ENCODE measurements around the gene CLCN3.
"Not testable (repeated sequence)": the region's sequence is repeated elsewhere in the genome, so short reads cannot be mapped to it uniquely, and the experiment has no call there.

Gene CLCN3

DNA sequence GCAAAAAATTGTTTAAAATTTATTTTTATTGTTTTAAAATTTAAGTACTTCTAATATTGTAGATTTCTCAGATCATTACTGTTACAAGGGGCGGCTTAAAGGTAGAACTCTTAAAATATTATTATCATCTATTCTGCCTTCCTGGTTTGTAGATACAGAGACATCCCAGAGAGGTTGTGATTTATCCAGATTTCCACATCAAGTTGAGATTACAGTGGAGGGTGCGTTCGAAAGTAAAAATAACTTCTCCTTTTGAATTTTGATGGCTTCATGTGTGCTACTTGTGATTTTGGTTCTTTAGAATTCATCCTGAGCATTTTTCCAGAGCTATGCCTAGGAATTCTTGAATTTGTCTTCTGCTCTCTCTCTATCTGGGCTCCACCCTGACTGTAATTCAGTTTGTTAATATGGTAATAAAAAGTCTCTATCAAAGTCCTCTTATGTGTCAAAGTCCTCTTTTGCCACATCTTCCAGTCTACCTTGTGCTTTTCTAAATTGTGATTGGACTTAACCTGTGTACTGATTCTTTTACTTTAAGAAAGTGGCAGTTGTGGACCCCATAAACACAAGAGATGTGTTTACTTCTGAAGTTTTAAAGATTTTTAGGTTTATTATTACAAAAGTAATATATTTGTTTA lies 37.2 kb downstream of the CLCN3 start:
- no peak for DNase-seq (ENCODE audit: low read depth)

DNA sequence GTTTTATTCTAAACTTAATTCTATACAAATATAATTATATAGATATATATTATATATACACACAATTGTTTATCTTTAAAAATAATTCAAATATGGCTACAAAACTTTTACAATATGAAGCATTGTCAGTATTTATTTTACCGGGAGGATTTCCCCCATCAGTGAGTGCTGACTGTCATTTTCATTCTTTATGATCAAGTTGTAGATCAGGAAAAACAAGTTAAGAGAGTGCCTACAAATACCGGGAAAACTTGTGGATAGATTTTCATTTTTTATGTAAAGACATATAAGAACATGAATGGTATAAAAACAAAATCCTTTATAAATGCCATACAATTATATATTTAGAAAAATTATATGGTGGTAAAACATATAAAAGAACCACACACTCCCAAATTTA lies 37.8 kb downstream of the CLCN3 start:
- no peak for DNase-seq (ENCODE audit: low read depth)

DNA sequence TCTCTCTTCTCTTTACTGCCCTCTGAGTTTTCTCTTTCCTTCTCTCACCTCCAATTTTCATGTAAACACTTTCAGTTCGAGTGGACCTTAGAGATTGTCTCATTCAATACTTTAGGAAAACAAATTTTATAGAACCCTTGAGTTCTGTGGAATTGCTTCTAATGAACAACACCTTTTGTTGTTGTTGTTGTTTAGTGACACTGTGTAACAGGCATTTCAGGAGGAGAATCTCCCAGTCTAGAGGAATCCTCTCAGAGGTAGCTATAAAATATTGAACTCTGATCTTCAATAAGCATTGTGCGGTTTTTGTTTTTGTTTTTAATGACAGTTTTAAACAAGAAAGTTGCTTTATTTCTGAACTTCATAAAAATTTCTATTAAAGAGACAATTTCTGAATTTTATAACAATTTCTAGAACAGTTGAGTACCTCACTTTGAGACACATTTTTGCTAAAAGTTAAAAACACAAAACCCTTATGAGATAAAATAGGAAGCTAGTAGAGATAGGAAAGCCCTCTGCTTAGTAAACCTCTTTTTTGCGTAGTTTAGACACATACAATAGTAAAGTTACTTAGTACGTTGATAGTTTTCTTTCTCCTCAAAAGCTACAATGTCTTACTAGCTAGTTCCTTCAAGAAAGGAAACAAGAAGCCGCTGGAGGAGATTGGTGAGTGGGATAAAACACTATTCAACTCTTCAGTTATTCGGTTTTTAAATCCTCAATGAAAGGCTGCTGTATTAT lies 38.8 kb downstream of the CLCN3 start:
- no peak for DNase-seq (ENCODE audit: low read depth)

DNA sequence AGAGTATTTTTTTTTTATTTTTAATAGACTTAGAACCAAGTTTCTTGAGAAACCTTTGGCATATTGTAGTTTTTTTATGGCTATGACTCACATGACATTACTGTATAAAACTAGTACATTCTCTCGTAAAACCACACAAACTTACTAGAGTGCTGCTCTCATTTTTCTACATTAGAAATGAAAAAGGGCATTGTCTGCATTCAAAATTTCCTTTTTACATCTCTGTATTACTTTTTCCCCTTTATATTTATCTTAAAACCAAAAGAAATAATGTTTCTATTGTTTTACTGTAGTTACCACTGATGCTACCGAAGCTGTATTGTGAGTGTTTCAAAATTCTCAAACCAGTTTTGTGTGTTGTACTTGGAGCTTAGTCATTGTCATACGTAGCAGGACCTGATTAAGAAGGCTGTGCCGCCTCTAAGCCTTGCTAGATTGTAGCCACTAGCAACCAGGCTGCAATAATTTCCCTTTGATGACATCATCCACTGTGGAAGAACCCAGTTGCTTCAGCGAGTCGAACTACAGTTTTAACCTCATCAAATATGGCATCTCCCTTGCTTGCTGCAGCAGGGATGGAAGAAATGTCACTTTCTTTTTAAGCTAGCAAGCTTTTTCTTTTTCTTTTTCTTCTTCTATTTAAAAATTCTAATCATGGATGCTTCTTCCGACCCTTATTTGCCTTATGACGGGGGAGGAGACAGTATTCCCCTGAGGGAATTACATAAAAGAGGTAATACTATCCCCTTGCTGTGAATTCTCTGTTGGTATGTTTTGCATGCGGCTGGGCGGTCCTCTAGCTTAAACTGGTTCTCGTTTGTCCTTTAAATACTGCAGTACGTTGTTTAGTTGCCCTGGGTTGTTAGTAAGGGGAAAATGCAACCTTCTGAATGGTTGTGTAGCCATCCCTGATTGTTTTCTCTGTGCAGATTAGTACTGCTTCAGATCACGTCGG lies 39.6 kb downstream of the CLCN3 start:
- peak; percentile 47 for DNase-seq (ENCODE audit: low read depth)

DNA sequence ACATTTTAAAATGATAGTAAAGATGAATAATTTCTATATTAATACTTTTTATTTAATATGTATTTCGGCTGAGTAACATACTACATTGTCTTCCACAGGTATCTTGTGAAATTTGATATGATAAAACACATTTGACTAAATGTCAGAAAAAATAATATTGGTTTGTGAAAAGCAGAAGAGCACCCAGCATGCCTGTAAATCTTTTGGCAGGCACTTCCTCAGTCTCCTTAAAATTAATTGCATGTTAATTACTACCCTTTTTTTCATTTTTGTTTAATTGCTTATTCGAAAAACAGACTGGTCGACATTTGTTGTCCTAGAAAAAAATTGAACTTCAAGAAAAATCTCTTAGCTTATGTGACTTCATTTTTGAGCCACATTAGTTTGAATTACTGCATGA lies 40.6 kb downstream of the CLCN3 start:
- DNase-seq (ENCODE audit: low read depth) = no peak

DNA sequence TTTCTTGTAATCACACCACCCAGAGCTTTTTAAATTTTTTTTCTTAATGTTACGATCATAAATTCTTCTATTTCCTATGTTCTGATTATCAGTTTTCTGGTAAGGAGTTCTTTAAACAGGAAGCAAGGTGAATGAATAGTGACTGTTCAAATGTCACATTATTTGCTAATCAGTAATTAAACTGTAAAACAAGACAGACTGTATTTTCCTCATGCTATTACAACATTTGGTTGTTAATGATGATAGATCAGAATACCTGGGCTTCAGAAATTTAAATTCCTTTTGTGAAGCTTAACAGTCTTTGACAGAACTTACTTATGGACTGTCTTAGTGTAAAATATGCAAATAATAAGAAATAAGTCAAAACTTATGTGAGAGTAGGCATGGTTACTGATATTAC lies 41.4 kb downstream of the CLCN3 start:
- no peak for DNase-seq (ENCODE audit: low read depth)

DNA sequence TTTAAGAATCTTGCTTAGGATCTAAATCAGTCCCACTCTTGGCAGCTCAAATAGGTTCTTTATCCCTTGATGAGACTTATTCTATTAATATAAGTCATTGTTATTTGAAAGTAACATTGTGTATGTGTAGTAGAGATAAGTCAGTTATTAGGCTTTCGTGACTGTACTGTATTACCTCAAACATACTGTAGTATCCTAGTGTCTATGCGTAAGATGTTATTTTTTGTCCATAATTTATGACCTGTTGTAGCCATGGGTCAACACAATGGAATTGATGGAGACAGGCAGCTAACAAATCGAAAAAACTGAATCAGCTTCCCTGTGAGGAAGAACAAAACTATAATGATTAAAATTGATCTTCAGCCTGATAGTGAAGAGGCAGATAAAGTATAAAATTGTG lies 41.8 kb downstream of the CLCN3 start:
- DNase-seq (ENCODE audit: low read depth) = no peak

DNA sequence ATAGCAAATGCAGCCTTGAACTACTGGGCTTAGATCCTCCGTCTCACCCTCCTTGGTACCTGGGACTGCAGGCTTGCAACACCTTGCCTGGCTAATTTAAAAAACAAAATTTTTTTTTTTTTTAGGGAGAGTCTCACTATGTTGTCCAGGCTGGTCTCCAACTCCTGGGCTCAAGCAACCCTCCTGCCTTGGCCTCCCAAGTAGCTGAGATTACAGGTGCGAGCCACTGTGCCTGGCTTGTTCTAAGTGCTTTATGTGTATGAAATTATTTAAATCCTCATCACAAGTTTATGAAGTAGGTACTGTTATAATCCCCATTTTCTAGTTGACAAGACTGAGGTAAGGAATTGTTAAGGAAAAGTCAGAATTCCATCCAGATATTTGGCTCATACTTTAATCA lies 43.0 kb downstream of the CLCN3 start:
- no peak for DNase-seq (ENCODE audit: low read depth)

DNA sequence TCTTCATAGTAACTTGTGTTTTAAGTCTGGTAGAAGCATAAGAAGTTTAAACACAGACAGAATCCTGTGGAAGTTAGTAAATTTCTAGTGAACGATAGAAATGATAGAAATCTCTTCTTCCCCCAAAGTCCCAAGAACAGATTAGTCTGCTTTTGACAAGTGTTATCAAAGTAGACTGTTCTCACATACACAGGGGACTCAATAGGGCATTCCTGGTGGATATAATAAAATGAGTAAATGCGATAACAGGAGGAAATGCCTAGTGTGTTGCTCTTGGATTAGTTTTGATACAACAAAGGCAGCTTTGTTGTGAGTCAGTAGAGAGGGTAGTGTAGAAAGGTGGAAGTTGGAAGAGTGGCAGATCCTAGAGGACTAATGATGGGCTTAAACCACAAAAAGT lies 43.5 kb downstream of the CLCN3 start:
- no peak for DNase-seq (ENCODE audit: low read depth)

DNA sequence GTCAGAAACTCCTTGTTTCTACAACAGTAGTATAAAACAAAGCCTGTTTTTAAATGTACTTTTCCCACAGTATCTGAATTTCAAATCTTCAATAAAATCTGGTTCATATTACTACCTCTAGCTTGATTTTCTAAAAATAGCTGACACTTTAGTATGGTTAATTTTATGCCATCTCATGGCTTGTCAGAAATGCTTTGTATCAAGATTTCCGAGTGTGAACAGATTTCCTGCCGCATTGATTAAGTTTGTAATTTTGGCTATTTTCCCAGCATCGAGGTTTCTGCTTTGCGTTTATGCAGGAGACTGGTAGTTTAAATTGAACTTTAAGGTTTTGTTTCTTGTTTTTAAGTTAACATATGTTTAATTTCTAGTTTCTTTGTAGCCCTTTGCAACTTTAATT lies 44.2 kb downstream of the CLCN3 start:
- no peak for DNase-seq (ENCODE audit: low read depth)

DNA sequence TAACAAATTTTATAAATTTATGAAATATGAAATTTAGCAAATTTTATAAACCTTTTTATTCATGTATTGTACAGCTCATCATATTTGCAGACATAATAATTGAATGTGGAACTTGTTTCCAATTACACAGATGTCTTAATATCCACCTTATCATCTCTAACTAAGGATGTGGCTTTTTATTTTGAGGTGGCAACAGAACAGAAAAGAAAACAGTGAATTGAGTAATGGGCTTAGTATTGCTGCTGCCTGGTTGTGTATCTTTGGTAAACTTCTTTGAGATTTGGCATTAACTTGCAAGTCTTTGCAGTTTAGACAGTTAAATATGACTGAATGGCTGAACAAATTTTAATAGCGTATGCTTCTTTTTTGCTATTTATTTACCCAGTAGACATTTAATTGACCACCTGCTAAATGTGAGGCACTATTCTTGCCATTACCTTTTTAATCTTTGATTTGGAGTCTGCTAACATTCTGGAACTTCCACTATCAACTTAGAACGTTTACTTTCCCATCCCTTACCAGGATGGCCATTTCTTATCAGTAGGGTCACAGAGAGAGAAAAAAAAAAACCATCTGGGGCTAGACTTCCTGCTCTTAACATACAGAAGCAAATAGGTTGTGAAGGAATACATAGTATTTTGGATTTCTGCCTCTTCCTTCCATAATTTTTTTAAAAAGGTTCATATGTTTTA lies 44.8 kb downstream of the CLCN3 start:
- DNase-seq (ENCODE audit: low read depth) = no peak

DNA sequence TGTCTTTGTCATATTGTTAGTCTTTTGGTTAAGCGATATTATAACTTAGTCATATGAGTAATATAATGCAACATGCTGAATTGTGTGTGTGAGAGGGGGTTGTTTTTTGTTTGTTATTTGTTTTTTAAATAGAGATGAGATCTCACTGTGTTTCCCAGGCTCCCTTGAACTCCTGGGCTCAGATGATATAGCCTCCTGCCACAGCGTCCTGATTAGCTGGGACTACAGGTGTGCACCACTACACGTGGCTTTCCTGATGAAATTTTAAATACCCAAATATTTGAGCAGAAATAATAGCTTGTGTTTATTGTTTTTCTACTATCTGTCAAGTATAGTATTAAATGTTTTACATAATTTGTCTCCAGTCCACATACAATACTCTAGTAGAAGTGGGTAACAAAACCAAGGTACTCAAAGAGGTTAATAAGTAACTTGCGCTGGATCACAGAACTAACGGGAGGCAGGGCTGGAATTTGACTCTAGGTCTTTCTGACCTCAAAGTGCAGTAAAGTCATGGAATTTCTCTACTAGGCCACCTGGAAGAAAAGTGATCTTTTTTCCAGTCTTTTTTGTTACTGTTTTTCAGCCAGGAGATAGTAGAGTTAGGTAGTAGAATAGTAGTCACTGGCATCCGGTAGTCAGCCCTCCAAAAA lies 47.8 kb downstream of the CLCN3 start:
- no peak for DNase-seq (ENCODE audit: low read depth)

DNA sequence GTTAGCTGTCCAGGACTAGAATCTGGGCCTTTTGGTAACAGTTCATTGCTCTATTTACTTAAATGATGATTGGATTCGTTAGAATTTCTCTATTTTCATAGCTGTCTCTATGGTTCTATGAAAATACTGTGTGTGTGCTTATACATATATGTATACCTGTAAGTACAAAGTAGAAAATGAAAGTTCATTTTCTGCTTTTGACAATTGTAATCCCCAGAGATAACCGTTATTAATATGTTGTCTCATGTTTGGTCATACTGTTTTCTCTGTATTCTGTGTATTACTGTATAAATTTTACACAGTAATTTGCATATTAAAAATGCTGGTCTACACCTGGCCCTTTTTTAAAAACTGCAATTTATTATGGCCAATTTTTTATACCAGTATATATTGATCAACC lies 55.4 kb downstream of the CLCN3 start:
- DNase-seq (ENCODE audit: low read depth) = no peak

DNA sequence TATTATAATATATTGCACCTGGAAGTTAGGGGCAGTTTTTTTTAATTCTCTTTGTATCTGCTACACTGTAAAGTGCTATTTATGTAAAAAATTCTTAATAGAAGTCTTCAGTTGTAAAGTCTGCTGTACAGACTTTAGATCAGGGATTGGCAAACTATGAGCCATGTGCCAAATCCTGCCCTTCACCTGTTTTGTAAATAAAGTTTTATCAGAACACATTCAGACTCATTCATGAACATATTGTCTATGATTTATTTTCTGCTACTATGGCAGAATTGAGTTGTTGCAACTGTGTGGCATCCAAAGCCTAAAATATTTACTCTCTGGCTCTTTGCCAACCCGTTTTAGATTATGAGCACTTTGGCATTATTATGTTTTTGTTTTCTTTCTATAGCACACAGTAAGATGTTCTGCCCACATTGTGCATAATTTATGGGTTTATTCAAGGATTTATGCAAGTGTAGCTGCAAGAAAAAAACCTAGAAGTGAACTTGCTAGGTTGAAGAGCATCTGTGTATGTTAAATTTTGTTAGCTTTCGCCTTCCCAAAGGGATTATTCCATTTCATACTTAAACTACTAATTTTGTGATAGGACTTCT lies 56.9 kb downstream of the CLCN3 start:
- DNase-seq (ENCODE audit: low read depth) = no peak

DNA sequence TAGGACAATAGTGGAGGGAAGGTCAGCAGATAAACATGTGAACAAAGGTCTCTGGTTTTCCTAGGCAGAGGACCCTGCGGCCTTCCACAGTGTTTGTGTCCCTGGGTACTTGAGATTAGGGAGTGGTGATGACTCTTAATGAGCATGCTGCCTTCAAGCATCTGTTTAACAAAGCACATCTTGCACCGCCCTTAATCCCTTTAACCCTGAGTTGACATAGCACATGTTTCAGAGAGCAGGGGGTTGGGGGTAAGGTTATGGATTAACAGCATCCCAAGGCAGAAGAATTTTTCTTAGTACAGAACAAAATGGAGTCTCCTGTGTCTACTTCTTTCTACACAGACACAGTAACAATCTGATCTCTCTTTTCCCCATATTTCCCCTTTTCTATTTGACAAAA lies 58.1 kb downstream of the CLCN3 start:
- not testable (repeated sequence) for DNase-seq (ENCODE audit: low read depth)

DNA sequence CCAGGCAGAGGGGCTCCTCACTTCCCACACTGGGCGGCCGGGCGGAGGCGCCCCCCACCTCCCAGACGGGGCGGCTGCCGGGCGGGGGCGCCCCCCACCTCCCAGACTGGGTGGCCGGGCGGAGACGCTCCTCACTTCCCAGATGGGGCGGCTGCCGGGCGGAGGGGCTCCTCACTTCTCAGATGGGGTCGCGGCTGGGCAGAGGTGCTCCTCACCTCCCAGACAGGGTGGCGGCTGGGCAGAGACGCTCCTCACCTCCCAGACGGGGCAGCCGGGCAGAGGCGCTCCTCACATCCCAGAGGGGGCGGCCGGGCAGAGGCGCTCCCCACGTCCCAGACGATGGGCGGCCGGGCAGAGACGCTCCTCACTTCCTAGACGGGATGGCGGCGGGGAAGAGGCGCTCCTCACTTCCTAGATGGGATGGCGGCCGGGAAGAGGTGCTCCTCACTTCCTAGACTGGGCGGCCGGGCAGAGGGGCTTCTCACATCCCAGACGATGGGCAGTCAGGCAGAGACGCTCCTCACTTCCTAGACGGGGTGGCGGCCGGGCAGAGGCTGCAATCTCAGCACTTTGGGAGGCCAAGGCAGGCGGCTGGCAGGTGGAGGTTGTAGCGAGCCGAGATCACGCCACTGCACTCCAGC lies 58.7 kb downstream of the CLCN3 start:
- not testable (repeated sequence) for DNase-seq (ENCODE audit: low read depth)

DNA sequence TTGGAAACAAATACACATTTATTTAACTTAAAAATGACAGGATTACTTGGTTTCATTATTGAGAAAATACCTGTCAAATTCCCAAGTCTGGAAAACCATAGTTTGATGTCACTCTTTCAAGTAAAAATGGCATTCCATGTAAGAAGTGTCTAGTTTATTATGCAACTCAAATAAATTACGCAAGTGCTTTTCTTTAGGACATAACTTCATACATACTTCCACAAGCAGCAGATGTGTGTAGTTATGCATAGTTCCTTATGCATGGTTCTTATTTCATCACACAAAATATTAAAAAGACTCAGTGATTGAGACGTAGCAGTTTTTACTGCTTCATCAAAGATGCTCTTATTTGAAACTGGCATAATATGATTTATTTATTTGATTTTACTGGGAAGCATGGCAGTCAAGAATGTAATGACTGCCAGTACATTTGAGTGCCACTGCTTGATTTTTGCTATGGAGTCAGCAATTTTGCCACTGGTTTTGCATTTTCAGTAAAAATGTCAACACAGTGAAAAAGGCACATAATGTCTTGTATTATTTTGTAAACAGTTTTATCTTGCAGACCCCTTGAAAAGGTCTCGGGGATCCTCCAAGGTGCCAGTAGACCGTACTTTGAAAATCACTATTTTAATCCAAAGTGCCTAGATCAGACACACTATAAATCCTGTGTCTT lies 62.1 kb downstream of the CLCN3 start:
- no peak for DNase-seq (ENCODE audit: low read depth)

DNA sequence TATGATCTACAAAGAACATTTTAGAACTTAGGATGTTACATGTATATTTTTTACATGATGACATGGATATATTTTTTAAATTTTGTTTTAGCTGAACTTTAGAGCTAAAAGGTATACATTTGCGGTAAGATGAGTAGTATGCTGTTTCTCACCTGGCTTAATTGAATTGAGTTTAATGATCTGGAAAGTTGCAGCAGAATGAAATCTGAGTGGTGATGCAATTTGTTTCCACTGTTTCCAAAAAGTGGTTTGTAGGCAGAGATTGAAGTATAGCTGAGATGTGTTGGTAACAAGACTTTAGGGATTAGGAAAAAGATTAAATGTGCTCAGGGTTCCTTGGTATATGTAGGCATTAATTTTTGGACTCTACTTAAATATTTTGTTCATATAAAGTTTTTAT lies 69.3 kb downstream of the CLCN3 start:
- DNase-seq (ENCODE audit: low read depth) = no peak

DNA sequence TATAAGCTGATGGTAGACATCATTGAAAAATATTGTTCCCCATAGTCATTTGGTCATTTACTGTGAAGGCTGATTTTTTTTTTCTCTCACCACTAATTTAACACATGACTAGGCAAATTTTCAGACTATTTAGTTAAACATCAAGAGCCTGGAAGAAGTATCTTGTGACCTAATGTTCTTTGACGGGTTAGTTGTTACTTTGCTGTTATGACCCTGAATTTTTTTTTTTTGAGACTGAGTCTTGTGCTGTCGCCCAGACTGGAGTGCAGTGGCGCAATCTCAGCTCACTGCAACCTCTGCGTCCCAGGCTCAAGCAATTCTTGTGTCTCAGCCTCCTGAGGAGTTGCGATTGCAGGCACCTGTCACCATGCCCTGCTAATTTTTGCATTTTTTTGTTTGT lies 70.4 kb downstream of the CLCN3 start:
- no peak for DNase-seq (ENCODE audit: low read depth)

DNA sequence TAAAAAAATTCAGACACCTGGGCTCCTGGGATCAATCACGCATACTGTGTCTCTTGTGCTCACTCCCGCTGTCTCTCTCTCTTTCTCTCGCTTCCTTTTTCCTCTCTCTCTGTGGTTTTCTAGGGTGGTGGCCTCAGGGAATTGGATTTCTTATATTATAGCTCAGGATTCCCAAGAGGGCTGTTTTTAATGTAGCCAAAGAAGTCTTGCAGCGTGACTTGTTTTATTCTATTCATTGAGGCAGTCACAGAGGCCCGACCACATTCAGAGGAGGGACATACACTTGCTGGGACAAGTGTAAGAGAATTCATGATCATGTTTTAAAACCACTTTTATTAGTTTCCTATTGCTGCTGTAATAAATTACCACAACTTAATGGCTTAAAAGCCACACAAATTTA lies 78.0 kb downstream of the CLCN3 start:
- no peak for DNase-seq (ENCODE audit: low read depth)
